Natural killer cell (primary cell): ENCODE measurements around the gene PSMA2. TPM values are rescaled to one million over a fixed set of nuclear protein-coding genes. Genes with fewer than 3 reads are reported as not detected.

Source experiments
- ATAC-seq, 3 donors: fragments of 150-1000 bp in 2 of 3; fragments of 200-7000 bp in 1 of 3; cut with Tn5 transposase; 1 replicate in 1 of 3; 2 replicates in 2 of 3; pipeline ENCODE4 v1.10.0; 2021; ENCODE audit warnings: mild to moderate bottlenecking in 2 of 3, moderate library complexity in 2 of 3
- DNase-seq, 2 donors: peaks; one replicate each; pipeline versions ENCODE4 v3.0.0 to v3.0.0-alpha.2; 2013 to 2021; ENCODE audit warnings: mixed read lengths in 1 of 2
- H3K27ac ChIP-seq: one replicate; pipeline ENCODE4 v1.5.1; 2013; ENCODE audit warnings: mild to moderate bottlenecking, low read length
- H3K27me3 ChIP-seq: one replicate; pipeline ENCODE4 v1.6.1; 2013; ENCODE audit warnings: low read length; ENCODE audit not compliant: control insufficient read depth, insufficient read depth
- H3K36me3 ChIP-seq: one replicate; pipeline ENCODE4 v1.6.1; 2013; ENCODE audit warnings: low read length; ENCODE audit not compliant: control insufficient read depth, insufficient read depth
- H3K4me1 ChIP-seq: one replicate; pipeline ENCODE4 v1.6.1; 2013; ENCODE audit warnings: low read length; ENCODE audit not compliant: control insufficient read depth, insufficient read depth
- H3K4me3 ChIP-seq: one replicate; pipeline ENCODE4 v1.5.1; 2013; ENCODE audit warnings: low read length
- H3K9me3 ChIP-seq: one replicate; pipeline ENCODE4 v1.6.1; 2013; ENCODE audit warnings: low read length; ENCODE audit not compliant: control insufficient read depth, insufficient read depth
- H3K27ac Mint-ChIP-seq, 2 donors: one replicate each; pipeline ENCODE4 v1.8.0; 2022; ENCODE audit warnings: mild to moderate bottlenecking in 2 of 2, mixed read lengths in 2 of 2, moderate library complexity in 1 of 2
- H3K27me3 Mint-ChIP-seq, 2 donors: one replicate each; pipeline ENCODE4 v1.8.0; 2022; ENCODE audit warnings: low read depth in 2 of 2, mixed read lengths in 2 of 2
- H3K36me3 Mint-ChIP-seq: one replicate; pipeline ENCODE4 v1.8.0; 2022; ENCODE audit warnings: mixed read lengths
- H3K4me1 Mint-ChIP-seq, 2 donors: one replicate each; pipeline ENCODE4 v1.8.0; 2022; ENCODE audit warnings: mixed read lengths in 2 of 2
- H3K4me3 Mint-ChIP-seq: one replicate; pipeline ENCODE4 v1.8.0; 2022; ENCODE audit warnings: mild to moderate bottlenecking, moderate library complexity, mixed read lengths
- H3K9me3 Mint-ChIP-seq, 2 donors: one replicate each; pipeline ENCODE4 v1.8.0; 2022; ENCODE audit warnings: mixed read lengths in 2 of 2
- CTCF ChIP-seq: fragments of 200-600 bp; IDR thresholded peaks from one replicate; pipeline ENCODE4 v1.8.0; 2022; ENCODE audit warnings: antibody characterized with exemption
- WGBS: methylation state at CpG from one replicate; pipeline ENCODE4 v1.1.7; 2013; ENCODE audit warnings: missing lambda C conversion rate; ENCODE audit not compliant: insufficient coverage; 5-methylcytosine and 5-hydroxymethylcytosine counted together
- intact Hi-C: fragments of 100-400 bp; cut with micrococcal nuclease; formaldehyde crosslinking; loops from one replicate; pipeline ENCODE4 v1.14.2; 2022
- total RNA-seq, 4 donors: library from RNA; stranded (reverse); fragments of 120-200 nt in 1 of 4; gene quantifications; one replicate each; pipeline versions ENCODE4 v1.2.3 to v1.2.4, GENCODE V29; 2013 to 2022

Gene PSMA2
- total RNA-seq, 3 donors from 2014 or later (not counting 1 experiment from before 2014, with no cell fraction given) = 46.5 to 55.6 (median 48.3) TPM

- H3K36me3 Mint-ChIP-seq = peaks cover 46% of the 10 kb centered on the region
- H3K4me3 Mint-ChIP-seq = no peak overlapping the region
- intact Hi-C loops = no loop called here
- peaks cover 17 to 26% of the 10 kb centered on the region in 2 donors for H3K4me1 Mint-ChIP-seq
- Histone ChIP-seq H3K27ac (no peak overlapping the region), H3K36me3 (peaks cover 80% of the 10 kb centered on the region), H3K9me3 (no peaks in the 10 kb centered on the region), H3K4me3 (no peak overlapping the region), H3K4me1 (no peaks in the 10 kb centered on the region), H3K27me3 (no peaks in the 10 kb centered on the region)
- TF ChIP-seq CTCF = no peak
- WGBS = 90% methylated on average over 4 of the region's 5 CpGs
- ATAC-seq (no peak), DNase-seq (no peak)
- H3K27ac Mint-ChIP-seq = no peak overlapping the region
- no peaks in the 10 kb centered on the region for H3K27me3 Mint-ChIP-seq
- H3K9me3 Mint-ChIP-seq = no peaks in the 10 kb centered on the region
These were observed 7.6 kb downstream of the PSMA2 start for GRCh38 chr7:42924223-42924838.

GRCh38 chr7:42922017-42922753, 9.8 kb downstream of the PSMA2 start:
- no peak overlapping the region for H3K27ac Mint-ChIP-seq
- no peak overlapping the region for H3K4me3 Mint-ChIP-seq
- no peaks in the 10 kb centered on the region for H3K27me3 Mint-ChIP-seq
- intact Hi-C loops = no loop called here
- Histone ChIP-seq H3K27ac (no peak overlapping the region), H3K36me3 (peaks cover 92% of the 10 kb centered on the region), H3K27me3 (no peaks in the 10 kb centered on the region), H3K4me1 (no peaks in the 10 kb centered on the region), H3K4me3 (no peak overlapping the region), H3K9me3 (no peaks in the 10 kb centered on the region)
- no peak for TF ChIP-seq CTCF
- no peaks in the 10 kb centered on the region for H3K9me3 Mint-ChIP-seq
- WGBS = 93% methylated on average over 2 of the region's 3 CpGs
- ATAC-seq (no peak), DNase-seq (no peak)
- peaks cover 9 to 11% of the 10 kb centered on the region in 2 donors for H3K4me1 Mint-ChIP-seq
- peaks cover 50% of the 10 kb centered on the region for H3K36me3 Mint-ChIP-seq

- no peak overlapping the region for H3K27ac ChIP-seq
- intact Hi-C loops = no loop called here
- DNase-seq (no peak), ATAC-seq (no peak)
- Mint-ChIP-seq H3K27ac (peak overlapping the region; percentile 17 to 22), H3K4me1 (peaks cover 21 to 22% of the 10 kb centered on the region in 2 donors), H3K4me3 (no peak overlapping the region), H3K36me3 (peaks cover 14% of the 10 kb centered on the region), H3K9me3 (no peaks in the 10 kb centered on the region), H3K27me3 (no peaks in the 10 kb centered on the region)
- H3K27me3 ChIP-seq = no peaks in the 10 kb centered on the region
- no peak for TF ChIP-seq CTCF
- no peak overlapping the region for H3K4me3 ChIP-seq
- no peaks in the 10 kb centered on the region for H3K9me3 ChIP-seq
- peaks cover 40% of the 10 kb centered on the region for H3K36me3 ChIP-seq
- H3K4me1 ChIP-seq = peaks cover 9% of the 10 kb centered on the region
- 94% methylated on average over 1 of the region's 1 CpG for WGBS
These were observed 16.6 kb downstream of the PSMA2 start for GRCh38 chr7:42915356-42915755.
